M059J (cell line): ENCODE data around the gene VIT. TPM values are rescaled to one million over a fixed set of nuclear protein-coding genes. Genes with fewer than 3 reads are reported as not detected.

Experiments
- DNase-seq: peaks from one replicate; pipeline ENCODE4 v3.0.0-alpha.2; 2012; ENCODE audit warnings: low read depth
- total RNA-seq: library from RNA; depleted of rRNA; stranded (reverse); fragments of >200 nt; shearing (Covaris generic); gene quantifications from 2 replicates; pipeline ENCODE4 v1.2.3, GENCODE V29; 2014

Gene VIT
- total RNA-seq, 1 experiment from 2014 or later = 44.7 TPM

DNA sequence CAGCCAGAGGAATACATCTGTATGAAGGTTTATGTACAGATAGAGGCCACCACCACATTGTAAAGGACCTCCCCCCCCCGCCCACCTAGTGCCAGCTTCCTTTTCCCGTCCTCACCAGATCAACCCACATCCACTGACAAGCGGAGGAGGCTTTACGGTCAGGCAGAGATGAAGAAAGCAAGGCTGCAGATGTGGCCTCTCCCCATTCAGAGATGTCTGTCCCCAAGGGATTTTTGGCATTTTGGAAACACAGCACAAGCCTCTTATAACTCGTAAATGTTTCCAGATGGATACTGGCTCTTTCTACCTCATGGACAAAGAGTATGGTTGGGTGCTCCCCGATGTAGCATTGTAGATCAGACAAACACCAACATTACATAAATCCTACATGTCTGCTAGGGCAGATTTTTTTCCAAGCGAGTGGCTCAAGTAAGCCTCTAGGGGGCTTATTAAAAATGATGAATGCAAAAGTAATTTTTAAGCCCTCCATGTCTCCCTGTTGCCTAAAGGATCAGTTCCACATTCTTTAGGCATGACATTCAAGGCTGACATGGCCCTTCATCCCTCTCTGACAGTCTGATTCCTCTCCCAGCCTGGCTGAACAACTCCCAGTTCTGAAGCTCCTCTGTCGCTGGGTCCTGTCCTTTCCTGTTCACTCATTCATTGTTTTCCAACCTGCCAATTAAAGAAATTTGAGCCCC is 11.7 kb downstream of the VIT start:
- peak; percentile 89 for DNase-seq

GRCh38 chr2:36710858-36711515 is 14.5 kb downstream of the VIT start:
- peak; percentile 58 for DNase-seq

DNA sequence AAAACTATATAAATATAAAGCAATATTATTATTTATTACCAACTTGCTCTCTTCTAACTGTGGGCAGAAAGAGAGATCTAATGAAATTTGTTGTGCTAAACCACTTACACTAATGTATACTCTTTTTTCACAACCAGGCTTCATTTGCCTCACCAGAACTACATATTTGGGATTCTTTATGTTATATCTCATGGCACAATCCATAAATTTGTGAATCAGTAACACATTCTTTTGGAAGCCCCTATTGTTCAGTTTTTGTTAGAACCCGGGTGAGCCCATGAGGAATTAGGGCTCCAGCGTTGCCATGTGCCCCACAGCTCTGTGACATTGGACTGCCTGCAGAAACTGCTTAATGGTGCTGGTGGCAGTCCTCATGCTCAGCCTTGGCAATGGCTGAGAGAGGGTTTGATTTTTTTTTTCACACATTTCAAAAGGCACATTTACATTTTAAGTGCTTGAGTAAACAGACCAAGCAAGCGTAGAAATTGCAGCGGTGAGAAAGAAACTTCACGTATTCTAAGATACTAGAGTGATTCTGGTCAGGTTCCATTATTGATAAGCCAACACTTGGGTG is 15.3 kb downstream of the VIT start:
- DNase-seq = no peak

DNA sequence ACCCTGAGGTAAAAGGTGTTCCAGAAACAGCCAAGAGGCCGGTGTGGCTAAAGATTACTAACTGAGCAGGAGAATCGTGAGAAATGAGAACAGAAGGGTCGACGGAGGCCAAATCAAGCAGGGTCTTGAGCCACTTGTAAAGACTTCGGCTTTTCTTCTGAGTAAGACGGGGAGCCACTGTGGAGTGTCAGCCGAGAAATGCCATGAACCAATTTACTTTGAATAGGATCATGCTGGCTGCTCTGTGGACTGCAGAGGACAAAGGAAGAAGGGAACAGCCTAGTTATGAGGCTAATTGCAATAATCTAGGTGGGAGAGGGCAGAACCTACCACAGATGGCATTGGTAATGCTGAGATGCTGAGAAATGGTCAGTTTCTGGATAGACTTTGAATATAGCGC is 16.8 kb downstream of the VIT start:
- DNase-seq = no peak

GRCh38 chr2:36716111-36716510 is 19.6 kb downstream of the VIT start:
- DNase-seq = no peak

DNA sequence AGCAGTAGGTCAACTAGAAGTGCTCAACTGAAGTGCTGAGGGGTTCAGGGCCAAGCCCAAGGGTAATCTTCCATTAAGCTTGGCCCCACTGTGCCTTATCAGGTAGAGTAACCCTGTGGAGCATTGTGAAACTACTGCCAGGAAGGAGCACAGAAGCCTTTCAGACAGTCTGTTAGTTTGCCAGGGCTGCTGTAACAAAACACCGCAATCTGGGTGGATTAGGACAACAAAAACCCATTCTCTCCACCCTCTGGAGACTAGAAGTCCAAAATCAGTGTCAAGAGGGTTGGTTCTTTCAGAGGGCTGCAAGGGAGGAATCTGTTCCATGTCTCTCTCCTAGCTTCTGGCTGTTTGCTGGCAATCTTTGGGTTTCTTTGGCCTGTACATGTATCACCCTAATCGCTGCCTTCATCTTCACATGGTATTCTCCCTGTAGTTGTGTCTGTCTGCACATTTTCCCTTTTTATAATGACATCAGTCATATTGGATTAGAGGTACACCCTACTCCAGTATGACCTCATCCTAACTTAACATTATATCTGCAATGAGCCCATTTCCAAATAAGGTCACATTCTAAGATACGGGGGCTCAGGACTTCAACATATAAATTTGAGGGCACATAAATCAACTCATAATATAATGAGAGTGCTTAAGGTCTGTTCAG is 21.2 kb downstream of the VIT start:
- no peak for DNase-seq

DNA sequence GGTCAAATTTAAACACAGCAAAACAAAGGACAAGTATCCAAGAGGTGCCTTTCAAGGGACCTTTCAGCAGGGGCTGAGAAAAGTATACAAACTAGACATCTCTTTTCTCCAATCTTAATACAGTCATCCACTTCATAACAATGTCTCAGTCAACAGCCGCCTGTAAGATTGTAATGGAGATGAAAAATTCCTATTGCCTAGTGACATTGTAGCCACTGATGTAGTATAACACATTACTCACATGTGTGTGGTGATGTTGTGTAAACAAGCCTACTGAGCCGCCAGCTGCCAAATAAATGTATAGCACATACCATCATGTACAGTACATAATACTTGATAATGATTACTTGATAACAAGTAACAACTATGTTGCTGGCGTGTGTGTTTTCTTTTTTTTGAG is 31.0 kb downstream of the VIT start:
- no peak for DNase-seq

GRCh38 chr2:36729067-36729466 is 32.6 kb downstream of the VIT start:
- DNase-seq = peak; percentile 49

DNA sequence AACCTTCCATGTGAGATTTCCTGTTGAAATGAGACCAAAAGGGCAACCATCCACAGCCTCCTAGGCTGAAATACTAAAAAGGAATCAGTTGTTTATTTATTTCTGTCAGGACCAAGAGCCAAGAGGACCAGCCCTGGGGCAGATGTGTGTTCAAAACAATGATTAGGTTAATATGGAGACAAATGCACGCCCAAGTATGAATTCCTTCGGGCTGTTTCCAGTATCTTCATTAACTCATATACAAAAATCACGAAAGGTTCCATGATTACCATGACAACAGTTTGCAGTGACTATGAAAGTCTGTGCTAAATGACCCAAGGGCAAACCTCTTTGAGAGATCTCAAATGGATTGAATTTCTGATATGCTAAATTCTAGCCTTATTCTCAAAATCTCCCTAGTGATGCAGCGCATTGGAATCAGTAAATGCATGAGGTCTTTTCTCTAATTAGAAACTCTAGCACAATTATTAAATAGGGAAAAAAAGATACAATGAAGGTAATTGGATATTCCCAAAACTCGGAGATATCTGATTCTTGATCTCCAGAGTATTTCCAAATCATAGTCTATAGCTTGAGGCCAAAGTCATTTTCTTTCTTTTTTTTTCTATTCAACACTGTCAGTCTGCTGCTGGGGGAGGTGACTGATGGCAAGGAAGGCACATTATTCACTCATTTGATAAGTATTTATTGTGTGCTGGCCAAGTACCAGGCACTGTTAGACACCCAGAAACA is 35.6 kb downstream of the VIT start:
- peak; percentile 99 for DNase-seq

- no peak for DNase-seq
Measured at GRCh38 chr2:36732673-36733036, 36.1 kb downstream of the VIT start.

DNA sequence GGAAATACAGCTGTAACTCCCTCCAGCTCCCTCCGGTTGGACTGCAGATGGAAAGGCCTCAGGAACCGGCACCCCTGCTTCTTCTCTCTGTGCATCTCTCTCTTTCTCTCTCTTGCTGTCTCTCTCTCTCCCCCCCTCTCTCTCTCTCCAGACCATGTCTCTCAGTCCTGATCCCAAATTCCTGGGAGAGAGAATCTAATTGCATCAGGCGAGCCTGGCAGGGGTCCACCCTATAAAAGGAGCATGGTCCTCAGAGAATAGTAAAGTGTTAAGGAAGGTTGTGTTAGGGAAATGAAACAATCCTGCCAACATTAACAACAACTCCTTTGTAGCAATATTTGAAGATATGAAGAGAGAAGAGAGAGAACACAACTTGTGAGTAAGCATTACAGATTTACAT is 36.7 kb downstream of the VIT start:
- DNase-seq = no peak

GRCh38 chr2:36734304-36734703 is 37.8 kb downstream of the VIT start:
- DNase-seq = peak; percentile 38

DNA sequence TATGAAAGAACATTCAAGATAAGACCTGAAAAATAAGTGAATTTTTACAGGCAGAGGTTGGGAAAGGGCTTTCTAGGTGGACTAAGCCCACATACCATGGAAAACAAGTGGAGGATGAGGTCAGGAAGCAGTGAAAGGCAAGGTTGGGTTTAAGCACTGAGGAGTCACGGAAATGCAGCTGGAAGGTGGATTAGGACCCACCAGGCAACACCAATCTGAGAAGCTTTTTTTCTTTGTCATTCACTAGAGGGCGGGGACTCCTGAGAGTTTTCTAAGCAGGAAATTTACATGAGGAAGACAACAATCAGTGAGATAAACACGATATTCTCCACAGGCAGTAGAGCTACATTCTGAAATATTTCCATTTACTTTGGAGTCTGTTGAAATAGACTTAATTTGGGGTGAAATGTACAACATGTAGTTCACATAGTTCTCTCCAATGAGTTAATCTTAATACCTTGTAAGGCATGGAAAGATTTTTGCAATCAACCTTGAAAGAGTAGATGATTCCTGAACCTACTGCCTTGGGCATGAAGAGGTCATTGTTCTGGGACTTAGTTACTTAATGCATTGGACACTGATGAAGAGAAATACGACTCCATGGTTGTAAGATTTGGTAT is 40.7 kb downstream of the VIT start:
- DNase-seq = no peak

DNA sequence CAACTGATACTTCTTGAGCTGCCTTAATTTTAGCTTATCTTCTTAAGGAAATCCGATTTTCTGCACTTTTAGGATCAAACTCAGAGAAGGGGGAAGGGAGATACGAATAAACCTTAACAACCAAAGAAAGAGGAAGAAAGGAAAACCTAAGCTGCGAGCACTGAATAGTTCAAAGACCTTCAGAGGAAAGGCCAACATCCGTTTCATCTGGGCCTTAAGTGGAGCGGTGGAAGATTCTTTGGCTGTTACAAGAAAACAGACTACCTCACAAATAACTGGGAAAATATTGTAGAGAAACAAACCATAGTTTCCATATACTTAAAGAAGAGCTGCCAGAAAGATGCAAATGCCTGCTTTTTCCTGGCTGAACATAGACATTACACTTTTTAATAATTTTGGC is 43.6 kb downstream of the VIT start:
- no peak for DNase-seq

GRCh38 chr2:36741188-36741837 is 44.8 kb downstream of the VIT start:
- DNase-seq = peak; percentile 46

DNA sequence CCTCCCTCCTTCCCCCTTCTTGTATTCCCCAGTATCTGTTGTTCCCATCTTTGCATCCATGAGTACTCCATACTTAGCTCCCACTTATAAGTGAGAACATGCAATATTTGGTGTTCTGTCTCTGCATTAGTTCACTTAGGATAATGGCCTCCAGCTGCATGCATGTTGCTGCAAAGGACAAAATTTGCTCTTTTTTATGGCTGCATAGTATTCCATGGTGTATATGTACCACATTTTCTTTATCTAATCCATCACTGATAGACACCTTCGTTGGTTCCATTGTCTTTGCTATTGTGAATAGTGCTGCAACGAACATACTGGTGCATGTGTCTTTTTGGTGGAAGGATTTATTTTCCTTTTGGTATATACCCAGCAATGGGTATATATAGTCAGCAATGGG is 47.4 kb downstream of the VIT start:
- DNase-seq = no peak

GRCh38 chr2:36748166-36748565 is 51.7 kb downstream of the VIT start:
- DNase-seq = peak; percentile 45

- no peak for DNase-seq
Measured at GRCh38 chr2:36750101-36750500, 53.6 kb downstream of the VIT start.

- DNase-seq = peak; percentile 51
Measured at GRCh38 chr2:36753706-36754221, 57.3 kb downstream of the VIT start.

GRCh38 chr2:36754578-36754977 is 58.1 kb downstream of the VIT start:
- no peak for DNase-seq

- DNase-seq = no peak
Measured at GRCh38 chr2:36756438-36756837, 59.9 kb downstream of the VIT start.
